Measurements from ENCODE around the gene FHAD1. TPM values are rescaled to one million over a fixed set of nuclear protein-coding genes. Genes with fewer than 3 reads are reported as not detected.

The FHAD1 gene
- total and polyA plus RNA-seq, 2 donors (not counting 1 experiment from before 2014, with no cell fraction given), result not detected

DNA sequence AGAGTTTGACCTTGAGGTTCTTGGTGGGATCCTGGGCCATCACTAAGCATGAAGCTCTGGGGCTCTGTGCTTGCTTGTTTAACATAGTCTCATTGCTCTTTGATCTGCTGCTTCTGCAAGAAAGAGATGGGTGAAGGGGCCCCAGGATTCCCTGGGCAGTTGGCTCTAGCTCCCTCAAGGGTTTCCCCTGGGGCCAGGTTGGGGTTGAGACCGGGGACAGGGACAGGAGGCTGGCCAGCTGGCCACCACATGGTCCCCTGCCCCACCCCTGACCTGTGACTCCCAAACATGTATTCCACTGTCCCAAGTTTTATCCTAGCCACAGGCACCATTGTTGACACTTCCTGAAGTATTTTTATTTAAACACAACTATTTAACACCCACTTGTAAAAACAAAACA is 69.5 kb downstream of the FHAD1 start:
- Mint-ChIP-seq H3K27me3 (peaks cover 4% of the 10 kb centered on the region), H3K27ac (no peak overlapping the region), H3K9me3 (ENCODE audit: insufficient read depth) (no peaks in the 10 kb centered on the region), H3K4me3 (no peak overlapping the region), H3K4me1 (no peaks in the 10 kb centered on the region)
- Histone ChIP-seq H3K4me2 (replicated peaks; ENCODE audit: low read depth, low read length, poor library complexity, severe bottlenecking) (no peak overlapping the region), H3K9me3 (ENCODE audit: control extremely low read depth in 1 of 3, control insufficient read depth in 2 of 3, insufficient read depth in 1 of 3, low read length in 2 of 3) (peaks cover 2 to 8% (median 5%) of the 10 kb centered on the region in 3 donors), H4K20me1 (ENCODE audit: control insufficient read depth, insufficient read depth, low read length, poor library complexity, severe bottlenecking) (no peaks in the 10 kb centered on the region), H3K9ac (ENCODE audit: low read length) (no peak overlapping the region), H2AFZ (ENCODE audit: insufficient read depth, low read depth, low read length, poor library complexity, severe bottlenecking) (no peak overlapping the region), H3K27me3 (replicated peaks in 1 of 4; ENCODE audit: control extremely low read depth in 1 of 4, control insufficient read depth in 3 of 4, insufficient read depth in 4 of 4, low read length in 3 of 4) (no peaks in the 10 kb centered on the region), H3K27ac (ENCODE audit: low read length in 2 of 2) (no peak overlapping the region), H3K79me2 (ENCODE audit: control insufficient read depth, insufficient read depth, low read length) (no peaks in the 10 kb centered on the region), H3K36me3 (replicated peaks in 1 of 2; ENCODE audit: control extremely low read depth in 1 of 2, control insufficient read depth in 1 of 2, extremely low read depth in 1 of 2, insufficient read depth in 2 of 2, low read length in 1 of 2) (no peaks in the 10 kb centered on the region), H3K4me1 (ENCODE audit: control insufficient read depth in 2 of 2, insufficient read depth in 2 of 2, low read length in 2 of 2) (no peaks in the 10 kb centered on the region), H3K4me3 (ENCODE audit: control extremely low read depth in 1 of 5, extremely low read depth in 1 of 5, insufficient read depth in 1 of 5, low read depth in 2 of 5, low read length in 4 of 5) (no peak overlapping the region)
- ATAC-seq (ENCODE audit: low read depth) (no peak), DNase-seq (no peak)
- TF ChIP-seq, protein P1, sequence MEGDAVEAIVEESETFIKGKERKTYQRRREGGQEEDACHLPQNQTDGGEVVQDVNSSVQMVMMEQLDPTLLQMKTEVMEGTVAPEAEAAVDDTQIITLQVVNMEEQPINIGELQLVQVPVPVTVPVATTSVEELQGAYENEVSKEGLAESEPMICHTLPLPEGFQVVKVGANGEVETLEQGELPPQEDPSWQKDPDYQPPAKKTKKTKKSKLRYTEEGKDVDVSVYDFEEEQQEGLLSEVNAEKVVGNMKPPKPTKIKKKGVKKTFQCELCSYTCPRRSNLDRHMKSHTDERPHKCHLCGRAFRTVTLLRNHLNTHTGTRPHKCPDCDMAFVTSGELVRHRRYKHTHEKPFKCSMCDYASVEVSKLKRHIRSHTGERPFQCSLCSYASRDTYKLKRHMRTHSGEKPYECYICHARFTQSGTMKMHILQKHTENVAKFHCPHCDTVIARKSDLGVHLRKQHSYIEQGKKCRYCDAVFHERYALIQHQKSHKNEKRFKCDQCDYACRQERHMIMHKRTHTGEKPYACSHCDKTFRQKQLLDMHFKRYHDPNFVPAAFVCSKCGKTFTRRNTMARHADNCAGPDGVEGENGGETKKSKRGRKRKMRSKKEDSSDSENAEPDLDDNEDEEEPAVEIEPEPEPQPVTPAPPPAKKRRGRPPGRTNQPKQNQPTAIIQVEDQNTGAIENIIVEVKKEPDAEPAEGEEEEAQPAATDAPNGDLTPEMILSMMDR (IDR thresholded peaks at IDR 0.05), result no peak
- TF ChIP-seq EZH2 (IDR thresholded peaks at IDR 0.05; ENCODE audit: borderline replicate concordance, insufficient read depth, low read depth, low read length, poor library complexity, severe bottlenecking), result no peak
- intact Hi-C loops (cut with micrococcal nuclease), result no loop called here
- POLR2A ChIA-PET, result no interaction called here
- 0% methylated on average over 1 of the region's 1 CpG for WGBS (ENCODE audit: insufficient coverage)
- CTCF ChIA-PET, result interaction anchor here (1.1 kb wide), 1 partner anchor 188 kb away, joined by 3 read pairs; no protein-coding TSS in a partner anchor

DNA sequence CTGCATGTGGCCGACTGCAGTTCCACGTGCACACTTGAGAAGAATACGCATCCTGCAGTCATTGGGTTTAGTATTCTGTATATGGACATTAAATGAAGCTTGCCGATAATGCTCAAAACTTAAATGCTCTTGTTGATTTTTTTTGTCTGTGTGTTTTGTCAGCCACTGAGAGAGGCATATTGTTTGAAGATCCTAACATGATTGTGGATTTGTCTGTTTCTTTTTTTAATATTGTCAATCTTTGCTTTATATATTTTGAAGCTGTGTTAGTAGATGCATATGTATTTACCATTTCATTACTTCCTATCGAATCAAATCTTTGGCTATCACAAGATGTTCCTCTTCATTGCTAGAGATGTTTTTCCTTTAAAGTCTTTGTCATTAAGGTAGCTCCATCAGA is 73.2 kb downstream of the FHAD1 start:
- Histone ChIP-seq H3K4me3 (ENCODE audit: control extremely low read depth in 1 of 5, extremely low read depth in 1 of 5, insufficient read depth in 1 of 5, low read depth in 2 of 5, low read length in 4 of 5) (no peak overlapping the region), H2AFZ (ENCODE audit: insufficient read depth, low read depth, low read length, poor library complexity, severe bottlenecking) (no peak overlapping the region), H3K9me3 (ENCODE audit: control extremely low read depth in 1 of 3, control insufficient read depth in 2 of 3, insufficient read depth in 1 of 3, low read length in 2 of 3) (peaks cover 2 to 8% (median 2%) of the 10 kb centered on the region in 3 donors), H3K36me3 (replicated peaks in 1 of 2; ENCODE audit: control extremely low read depth in 1 of 2, control insufficient read depth in 1 of 2, extremely low read depth in 1 of 2, insufficient read depth in 2 of 2, low read length in 1 of 2) (no peaks in the 10 kb centered on the region), H3K27me3 (replicated peaks in 1 of 4; ENCODE audit: control extremely low read depth in 1 of 4, control insufficient read depth in 3 of 4, insufficient read depth in 4 of 4, low read length in 3 of 4) (no peaks in the 10 kb centered on the region), H3K27ac (ENCODE audit: low read length in 2 of 2) (no peak overlapping the region), H4K20me1 (ENCODE audit: control insufficient read depth, insufficient read depth, low read length, poor library complexity, severe bottlenecking) (no peaks in the 10 kb centered on the region), H3K79me2 (ENCODE audit: control insufficient read depth, insufficient read depth, low read length) (no peaks in the 10 kb centered on the region), H3K4me1 (ENCODE audit: control insufficient read depth in 2 of 2, insufficient read depth in 2 of 2, low read length in 2 of 2) (peaks cover 0 to 5% of the 10 kb centered on the region in 2 donors), H3K4me2 (replicated peaks; ENCODE audit: low read depth, low read length, poor library complexity, severe bottlenecking) (no peak overlapping the region), H3K9ac (ENCODE audit: low read length) (no peak overlapping the region)
- Mint-ChIP-seq H3K9me3 (ENCODE audit: insufficient read depth) (no peaks in the 10 kb centered on the region), H3K4me1 (no peaks in the 10 kb centered on the region), H3K27ac (no peak overlapping the region), H3K4me3 (no peak overlapping the region), H3K27me3 (peaks cover 4% of the 10 kb centered on the region)
- intact Hi-C loops (cut with micrococcal nuclease), result loop anchor here (5.0 kb wide), 1 partner anchor 422 kb away; the partner anchor contains the start of gene TMEM82
- no peak for DNase-seq
- POLR2A ChIA-PET, result no interaction called here
- TF ChIP-seq, protein P1 (IDR thresholded peaks at IDR 0.05), result no peak
- no peak for TF ChIP-seq EZH2 (IDR thresholded peaks at IDR 0.05; ENCODE audit: borderline replicate concordance, insufficient read depth, low read depth, low read length, poor library complexity, severe bottlenecking)
- 95% methylated on average over 3 of the region's 5 CpGs for WGBS (ENCODE audit: insufficient coverage)
- ATAC-seq (ENCODE audit: low read depth), result no peak
- CTCF ChIA-PET, result interaction anchor here (1.0 to 3.0 kb wide), 4 partner anchors 11 to 111 kb away, joined by 3 to 43 read pairs (median 4); no protein-coding TSS in a partner anchor
